Measurements from ENCODE around the gene FGD4.

GRCh38 chr12:32467959-32468863, 68.9 kb downstream of the FGD4 start:
- TF ChIP-seq CTCF (IDR thresholded peaks at IDR 0.05) (no peak), POLR2A (IDR thresholded peaks at IDR 0.05) (no peak)

Data from testis (tissue), 2 donors.